SU-DHL-6 (cell line): ENCODE results near the gene XRN2.

Experiments used
- H2AFZ ChIP-seq: fragments of 200-600 bp; sonication (generic); 2 replicates; pipeline ENCODE4 v1.6.1; 2014; ENCODE audit warnings: low read depth, mild to moderate bottlenecking, moderate library complexity, mixed read lengths, antibody characterized with exemption, low read length; ENCODE audit not compliant: severe bottlenecking
- H3F3A ChIP-seq: fragments of 200-600 bp; shearing (Covaris generic); 2 replicates; pipeline ENCODE4 v1.6.0; 2016; ENCODE audit warnings: antibody characterized with exemption, mild to moderate bottlenecking; ENCODE audit not compliant: insufficient read depth
- H3K27ac ChIP-seq: fragments of 200-600 bp; sonication (generic); 2 replicates; pipeline ENCODE4 v1.5.1; 2016; ENCODE audit warnings: low read depth, mild to moderate bottlenecking, low read length, moderate library complexity, mixed read lengths
- H3K27me3 ChIP-seq: fragments of 200-600 bp; sonication (generic), shearing (Covaris generic); 2 replicates; pipeline ENCODE4 v1.6.0; 2014; ENCODE audit warnings: mild to moderate bottlenecking, low read length
- H3K36me3 ChIP-seq: fragments of 200-600 bp; sonication (generic); 2 replicates; pipeline ENCODE4 v1.6.1; 2014; ENCODE audit warnings: mild to moderate bottlenecking, low read length, mixed read lengths
- H3K4me2 ChIP-seq: fragments of 300-600, 200-600 bp; shearing (Covaris generic), sonication (generic); 2 replicates; pipeline ENCODE4 v1.6.0; 2014; ENCODE audit warnings: low read length, low read depth, mild to moderate bottlenecking; ENCODE audit not compliant: poor library complexity, severe bottlenecking
- H3K4me3 ChIP-seq: fragments of 200-600 bp; sonication (generic); 2 replicates; pipeline ENCODE4 v1.5.1; 2014; ENCODE audit warnings: antibody characterized with exemption, low read length, mild to moderate bottlenecking, mixed read lengths; ENCODE audit not compliant: insufficient read depth, poor library complexity, severe bottlenecking
- H3K79me2 ChIP-seq: fragments of 200-600 bp; sonication (generic); 2 replicates; pipeline ENCODE4 v1.6.1; 2014; ENCODE audit warnings: mild to moderate bottlenecking, low read length, moderate library complexity; ENCODE audit not compliant: insufficient read depth
- H3K9ac ChIP-seq: fragments of 200-600 bp; sonication (generic); 2 replicates; pipeline ENCODE4 v1.7.0; 2014; ENCODE audit warnings: mild to moderate bottlenecking, low read length
- H3K9me2 ChIP-seq: fragments of 200-600 bp; sonication (generic); replicated peaks from 2 replicates; pipeline ENCODE4 v1.6.1; 2014; ENCODE audit warnings: low read length; ENCODE audit not compliant: insufficient read depth
- H3K9me3 ChIP-seq: fragments of 200-600 bp; sonication (generic); 2 replicates; pipeline ENCODE4 v1.6.1; 2014; ENCODE audit warnings: low read length, mixed read lengths; ENCODE audit not compliant: insufficient read depth
- H4K20me1 ChIP-seq: fragments of 200-600 bp; sonication (generic); 2 replicates; pipeline ENCODE4 v1.6.1; 2014; ENCODE audit warnings: low read depth, mild to moderate bottlenecking, antibody characterized with exemption, low read length, moderate library complexity, mixed read lengths
- CTCF ChIP-seq: fragments of 200-600 bp; sonication (generic); IDR thresholded peaks from one replicate; pipeline ENCODE4 v1.5.1; 2017; ENCODE audit warnings: antibody characterized with exemption, mild to moderate bottlenecking, low read length, moderate library complexity; ENCODE audit not compliant: insufficient read depth, poor library complexity, severe bottlenecking
- EZH2phosphoT487 ChIP-seq: fragments of 200-600 bp; sonication (generic), shearing (Covaris generic); conservative IDR thresholded peaks from 2 replicates; pipeline ENCODE4 v1.6.1; 2018; ENCODE audit warnings: mild to moderate bottlenecking, antibody characterized with exemption, low read length, moderate library complexity, mixed read lengths

XRN2 gene

GRCh38 chr20:21437248-21437647 is 134.1 kb downstream of the XRN2 start:
- Histone ChIP-seq H3K9ac (no peak overlapping the region), H3K27ac (no peak overlapping the region), H3F3A (no peaks in the 10 kb centered on the region), H3K4me2 (no peak overlapping the region), H2AFZ (no peak overlapping the region), H3K36me3 (no peaks in the 10 kb centered on the region), H3K9me3 (no peaks in the 10 kb centered on the region), H3K4me3 (no peak overlapping the region), H3K79me2 (no peaks in the 10 kb centered on the region), H4K20me1 (no peaks in the 10 kb centered on the region), H3K27me3 (no peaks in the 10 kb centered on the region), H3K9me2 (no peaks in the 10 kb centered on the region)
- TF ChIP-seq EZH2phosphoT487 (no peak), CTCF (no peak)

- H3K36me3 ChIP-seq, result no peaks in the 10 kb centered on the region
- H3F3A ChIP-seq, result no peaks in the 10 kb centered on the region
- H3K27me3 ChIP-seq, result no peaks in the 10 kb centered on the region
- no peak overlapping the region for H3K4me3 ChIP-seq
- H4K20me1 ChIP-seq, result no peaks in the 10 kb centered on the region
- TF ChIP-seq EZH2phosphoT487, result no peak
- no peak for TF ChIP-seq CTCF
- no peak overlapping the region for H3K4me2 ChIP-seq
- no peak overlapping the region for H3K9ac ChIP-seq
- H2AFZ ChIP-seq, result no peak overlapping the region
- H3K27ac ChIP-seq, result no peak overlapping the region
- no peaks in the 10 kb centered on the region for H3K79me2 ChIP-seq
- H3K9me3 ChIP-seq, result no peaks in the 10 kb centered on the region
- no peaks in the 10 kb centered on the region for H3K9me2 ChIP-seq
Measured at GRCh38 chr20:21437816-21438215, 134.7 kb downstream of the XRN2 start.
